ENCODE data around the gene RCSD1.
A peak's percentile ranks its signal among the peaks of the same experiment; 100 is the strongest.

Gene RCSD1

DNA sequence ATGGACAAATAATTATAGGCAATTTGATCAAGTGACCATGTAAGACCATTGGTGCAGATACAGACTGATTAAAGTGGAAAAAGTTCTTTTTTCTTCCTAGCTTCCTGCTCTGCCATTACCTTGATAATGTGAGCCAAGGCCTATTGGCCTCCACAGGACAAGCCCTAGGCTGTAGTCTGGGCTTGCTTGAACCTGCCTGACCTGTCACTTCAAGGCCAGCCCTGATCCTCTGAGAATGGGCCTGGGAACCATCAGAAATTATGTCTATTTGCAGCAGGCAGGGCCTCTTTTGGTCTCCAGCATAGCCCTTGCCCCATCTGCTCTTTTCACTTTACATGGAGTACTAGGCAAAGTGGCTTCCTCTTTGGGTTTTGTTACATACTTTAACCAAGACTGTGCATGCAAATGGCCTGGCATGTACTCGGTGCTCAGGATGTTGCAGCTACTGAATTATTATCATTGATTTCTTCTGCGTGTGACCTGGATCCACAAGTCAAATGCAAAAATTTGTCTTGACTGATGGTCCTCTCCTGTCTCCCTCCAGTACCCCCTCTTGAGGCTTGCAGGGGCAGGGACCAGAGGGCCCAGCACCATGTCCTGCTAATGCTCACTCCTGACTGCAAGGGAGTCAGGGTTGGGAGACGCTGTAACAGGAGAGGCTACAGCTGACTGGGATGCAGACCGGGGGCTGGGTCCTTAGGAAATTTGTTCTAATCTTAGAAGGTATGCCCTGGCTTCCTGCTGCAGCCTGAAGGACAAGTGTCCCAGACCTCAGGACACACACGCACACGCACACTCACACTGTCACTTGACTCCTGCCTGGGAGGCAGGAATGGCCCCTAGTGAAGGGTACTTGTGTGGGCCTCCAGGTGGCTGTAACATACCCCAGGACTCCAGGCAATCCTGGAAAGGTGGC lies 39.4 kb downstream of the RCSD1 start:
- DNase-seq (ENCODE audit: low read depth): no peak

DNA sequence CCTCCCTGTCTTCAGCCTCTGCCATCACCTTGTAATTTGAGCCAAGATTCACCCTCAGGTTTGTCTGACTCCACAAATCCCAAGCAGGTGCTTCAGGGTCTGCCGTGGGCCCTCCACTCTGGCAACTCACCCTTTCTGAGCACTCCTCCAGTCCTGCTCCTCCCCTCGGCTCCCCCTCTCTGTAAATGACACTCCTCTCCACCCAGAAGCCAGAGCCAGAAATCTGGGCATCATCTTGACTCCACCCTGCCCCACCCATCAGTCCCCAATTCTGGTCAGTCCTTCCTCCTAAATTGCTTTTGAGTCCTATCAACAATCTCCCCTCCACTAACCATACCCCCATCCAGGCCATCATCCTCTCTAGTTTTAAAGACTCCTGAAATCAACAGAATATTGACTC lies 40.5 kb downstream of the RCSD1 start:
- no peak for DNase-seq (ENCODE audit: low read depth)

DNA sequence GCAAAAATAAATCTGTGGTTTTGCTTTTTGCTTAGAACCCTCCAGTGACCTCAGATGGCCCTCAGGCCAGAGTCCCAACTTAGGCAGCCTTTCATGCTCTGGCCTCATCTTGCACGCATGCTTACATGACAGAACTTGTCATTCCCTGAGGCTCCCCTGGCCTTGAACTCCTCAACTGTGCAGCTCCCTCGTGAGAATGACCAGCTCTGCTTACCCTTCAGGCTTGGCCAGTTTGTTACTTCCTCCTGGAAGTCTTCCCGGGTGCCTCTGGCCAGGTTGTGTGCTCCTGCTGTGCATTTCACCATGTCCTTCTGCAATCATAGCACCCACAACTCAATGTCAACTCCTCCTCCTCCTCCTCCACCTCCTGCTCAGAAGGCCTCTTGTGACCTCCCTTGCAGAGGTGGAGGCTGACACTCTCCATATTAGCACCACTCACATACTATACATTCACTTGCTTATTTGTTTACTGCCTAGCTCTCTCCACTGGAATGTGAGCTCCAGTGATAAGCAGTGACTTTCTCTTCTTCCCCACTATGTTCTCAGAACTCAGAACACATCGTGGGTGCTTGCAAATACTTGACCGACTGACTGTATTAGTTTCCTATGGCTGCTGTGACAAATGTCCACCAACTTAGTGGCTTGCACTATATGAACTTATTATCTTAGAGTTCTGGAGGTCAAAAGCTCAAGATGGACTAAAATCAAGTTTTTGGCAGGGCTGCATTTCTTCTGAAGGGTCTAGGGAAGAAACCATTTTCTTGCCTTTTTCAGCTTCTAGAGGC lies 41.9 kb downstream of the RCSD1 start:
- no peak for DNase-seq (ENCODE audit: low read depth)

GRCh38 chr1:167672831-167673230 lies 42.8 kb downstream of the RCSD1 start:
- no peak for DNase-seq (ENCODE audit: low read depth)

DNA sequence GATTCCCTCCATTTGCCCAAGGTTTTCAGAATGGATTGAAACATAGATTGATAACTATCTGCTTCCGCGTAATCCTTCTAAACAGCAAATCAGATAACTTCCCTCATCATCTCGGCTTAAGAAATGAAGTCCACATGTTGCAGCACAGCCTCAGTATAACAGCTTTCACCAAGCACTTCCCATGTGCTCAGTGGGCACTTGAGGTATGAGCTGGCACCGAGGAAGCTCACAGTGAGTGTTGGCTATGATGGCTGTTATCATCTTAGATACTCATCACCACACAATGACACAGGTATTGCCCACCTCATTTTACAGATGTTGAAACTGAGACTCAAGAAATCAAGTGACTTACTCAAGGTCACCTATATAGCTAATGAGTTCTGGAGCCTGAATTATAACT lies 43.2 kb downstream of the RCSD1 start:
- DNase-seq (ENCODE audit: low read depth): no peak

DNA sequence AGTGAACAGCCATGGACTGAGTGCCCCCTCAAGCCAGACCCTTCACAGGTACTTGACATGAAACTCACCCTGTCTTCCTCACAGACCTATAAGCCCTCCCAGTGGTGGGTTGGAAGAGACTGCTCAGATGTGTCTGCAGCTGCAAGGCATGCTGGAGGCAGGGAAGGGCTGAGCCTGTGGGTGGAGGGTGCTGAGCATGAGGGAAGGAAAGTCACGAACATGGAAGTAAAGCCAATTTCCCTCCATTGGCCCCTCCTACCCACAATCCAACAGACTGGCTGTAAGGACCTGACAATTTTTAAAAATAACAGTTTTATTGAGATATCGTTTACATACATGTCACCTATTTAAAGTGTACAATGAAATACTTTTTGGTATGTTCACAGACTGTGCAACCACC lies 44.1 kb downstream of the RCSD1 start:
- DNase-seq (ENCODE audit: low read depth): no peak

DNA sequence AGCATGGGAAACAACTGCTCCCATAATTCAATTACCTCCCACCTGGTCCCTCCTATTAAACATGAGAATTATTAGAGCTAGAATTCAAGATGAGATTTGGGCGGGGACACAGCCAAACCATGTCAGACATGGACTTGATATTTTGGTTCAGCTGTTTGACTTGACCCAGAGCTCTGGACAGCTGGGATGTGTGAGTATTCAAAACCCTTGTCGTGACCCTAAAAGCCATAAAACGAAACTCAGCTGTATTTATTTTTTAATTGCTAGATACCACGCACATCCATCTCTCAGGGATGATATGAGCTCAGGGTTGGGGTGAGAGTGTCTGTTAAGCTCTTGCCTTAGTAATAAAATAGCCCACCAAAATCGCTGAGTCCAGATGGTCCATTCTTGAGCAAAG lies 45.4 kb downstream of the RCSD1 start:
- no peak for DNase-seq (ENCODE audit: low read depth)

- no peak for DNase-seq (ENCODE audit: low read depth)
Measured at GRCh38 chr1:167676205-167676915, 46.3 kb downstream of the RCSD1 start.

DNA sequence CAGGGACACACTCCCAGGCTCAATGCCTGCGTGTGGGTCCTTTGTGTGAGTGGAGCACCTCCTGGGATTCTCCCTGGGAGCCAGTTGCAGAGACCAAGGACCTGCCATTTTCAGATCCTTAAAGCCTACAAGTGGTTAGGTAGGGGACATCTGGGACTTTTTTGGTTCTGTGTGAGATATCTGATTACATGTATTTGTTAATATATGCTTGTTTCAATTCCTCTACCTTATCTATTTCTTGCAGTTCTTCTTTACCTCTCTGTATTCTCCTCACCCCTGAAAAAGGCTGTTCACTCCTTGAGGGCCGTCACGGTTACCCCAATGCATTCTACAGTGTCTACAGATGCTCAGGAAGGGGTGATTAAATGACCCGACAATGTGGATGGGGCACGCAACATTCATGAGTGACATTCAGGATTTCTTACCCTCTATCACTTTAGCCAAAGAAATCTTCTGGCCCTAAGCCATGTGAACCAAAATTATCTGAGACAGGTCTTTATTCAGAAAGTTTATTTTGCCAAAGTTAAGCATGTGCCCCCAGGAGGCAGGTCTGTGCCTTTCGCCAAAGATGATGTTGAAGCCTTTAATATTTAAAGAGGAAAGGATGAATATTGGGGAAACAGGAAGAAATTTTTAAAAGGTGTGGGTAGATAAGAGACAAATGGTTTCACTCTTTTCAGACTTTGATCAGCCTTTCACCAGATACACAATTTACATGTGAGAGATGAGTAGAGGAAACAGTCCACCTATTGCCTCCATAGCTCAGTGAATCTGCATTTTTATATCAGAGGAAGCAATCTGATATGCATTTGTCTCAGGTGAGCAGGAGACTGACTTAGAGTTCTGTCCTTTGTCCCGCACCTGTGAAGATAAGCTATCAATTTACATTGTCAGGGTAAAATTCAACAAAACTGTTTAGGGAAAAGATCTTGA lies 47.1 kb downstream of the RCSD1 start:
- no peak for DNase-seq (ENCODE audit: low read depth)

GRCh38 chr1:167678422-167678821 lies 48.4 kb downstream of the RCSD1 start:
- DNase-seq (ENCODE audit: low read depth): no peak

GRCh38 chr1:167678838-167679237 lies 48.8 kb downstream of the RCSD1 start:
- no peak for DNase-seq (ENCODE audit: low read depth)

GRCh38 chr1:167679714-167680113 lies 49.7 kb downstream of the RCSD1 start:
- no peak for DNase-seq (ENCODE audit: low read depth)

DNA sequence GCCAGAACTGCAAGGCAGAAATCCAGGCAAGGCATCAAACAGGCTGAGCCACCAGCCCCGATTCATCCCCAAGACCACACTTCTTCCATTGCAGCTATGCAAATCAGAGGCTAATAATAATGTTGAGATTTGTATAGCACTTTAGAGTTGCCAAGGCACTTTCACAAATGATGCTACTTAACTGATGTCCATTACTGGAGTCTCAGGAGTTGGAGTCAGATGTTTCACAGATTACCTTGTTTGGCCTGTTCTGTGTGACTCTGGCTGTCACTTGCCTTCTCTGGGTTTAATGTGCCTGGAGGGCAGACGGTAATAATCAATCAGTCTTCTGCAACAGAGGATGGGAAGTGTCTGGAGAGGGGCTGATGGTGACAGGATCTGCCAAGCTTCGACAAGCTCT lies 51.0 kb downstream of the RCSD1 start:
- DNase-seq (ENCODE audit: low read depth): no peak

DNA sequence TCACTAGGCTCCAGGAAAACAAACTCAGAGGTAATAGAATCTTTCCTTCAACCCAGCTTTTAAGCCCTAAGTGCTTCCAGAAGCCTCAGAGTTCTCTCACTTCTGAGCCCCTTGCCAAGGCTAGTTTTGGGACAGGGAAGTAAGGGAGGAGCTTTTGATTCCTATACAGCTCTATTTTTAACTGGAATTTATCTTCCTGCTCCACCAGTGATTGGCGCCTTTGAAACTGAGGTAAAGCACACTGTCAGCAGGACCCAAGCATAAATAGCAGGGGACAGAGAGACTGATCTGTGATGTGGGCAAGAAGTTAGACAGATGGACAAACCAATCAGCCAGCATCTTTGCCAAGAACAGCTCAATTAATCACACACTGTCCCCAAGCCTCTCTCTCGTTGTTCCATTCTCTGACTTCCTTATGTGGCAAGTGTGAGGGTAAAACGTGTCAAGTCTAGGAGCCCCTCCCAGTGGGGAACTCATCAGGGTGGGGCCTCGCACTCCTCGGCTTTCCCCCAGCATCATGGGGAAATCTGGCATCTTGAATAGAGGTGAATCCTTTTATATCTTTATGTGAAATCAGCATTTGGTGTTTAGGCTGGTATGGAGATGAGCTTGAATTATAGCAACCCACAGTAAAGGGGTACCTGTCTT lies 51.5 kb downstream of the RCSD1 start:
- no peak for DNase-seq (ENCODE audit: low read depth)

DNA sequence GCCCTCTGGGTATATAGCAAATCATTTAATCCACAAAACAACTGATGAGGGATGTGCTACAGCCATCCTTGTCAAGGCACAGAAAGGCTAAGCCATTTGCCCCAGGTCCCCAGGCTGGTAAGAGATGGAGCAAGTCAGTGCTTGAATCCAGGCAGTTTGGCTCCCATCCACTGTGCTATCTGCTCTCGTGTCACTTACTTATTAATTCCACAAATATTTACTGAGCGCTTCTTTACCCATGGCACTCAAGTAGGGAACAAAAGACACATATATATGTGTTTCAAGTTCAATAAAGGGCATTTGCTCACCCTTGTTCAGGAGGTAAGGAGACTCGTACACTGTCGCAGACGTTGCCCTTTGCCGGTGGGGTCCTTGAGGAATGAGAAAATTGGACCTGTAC lies 53.2 kb downstream of the RCSD1 start:
- DNase-seq (ENCODE audit: low read depth): no peak

- DNase-seq (ENCODE audit: low read depth): no peak
Measured at GRCh38 chr1:167683641-167684502, 53.8 kb downstream of the RCSD1 start.

DNA sequence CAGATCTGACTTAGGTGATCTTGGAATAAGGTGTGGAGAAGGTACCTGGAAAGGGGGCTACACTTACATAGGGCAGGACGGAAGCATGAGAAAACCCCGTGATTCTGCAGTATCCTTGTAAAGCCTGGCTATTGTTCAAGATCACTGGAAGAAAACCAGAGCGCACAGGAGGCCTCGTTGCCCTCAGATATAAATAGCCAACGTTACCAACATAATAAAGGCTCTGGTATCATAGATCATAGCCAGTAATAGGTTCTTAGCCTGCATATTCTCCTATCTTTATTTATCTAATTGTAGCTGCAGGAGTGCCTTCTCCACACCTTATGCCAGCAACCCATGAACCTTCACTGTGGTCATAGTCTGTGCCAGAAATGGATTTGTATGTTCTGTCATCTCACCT lies 55.8 kb downstream of the RCSD1 start:
- no peak for DNase-seq (ENCODE audit: low read depth)

GRCh38 chr1:167687919-167688519 lies 58.0 kb downstream of the RCSD1 start:
- DNase-seq (ENCODE audit: low read depth): peak; percentile 35

- DNase-seq (ENCODE audit: low read depth): no peak
Measured at GRCh38 chr1:167689567-167689920, 59.5 kb downstream of the RCSD1 start.

- no peak for DNase-seq (ENCODE audit: low read depth)
Measured at GRCh38 chr1:167690053-167690452, 60.0 kb downstream of the RCSD1 start.

Measured in HS-27A (cell line).